HuH-7.5 (cell line): Measurements from ENCODE around the gene KDELR3.
A peak's percentile ranks its signal among the peaks of the same experiment; 100 is the strongest.

Experiments
- DNase-seq: peaks from one replicate; pipeline ENCODE4 v3.0.0; 2011; ENCODE audit warnings: low spot score

Gene KDELR3

DNA sequence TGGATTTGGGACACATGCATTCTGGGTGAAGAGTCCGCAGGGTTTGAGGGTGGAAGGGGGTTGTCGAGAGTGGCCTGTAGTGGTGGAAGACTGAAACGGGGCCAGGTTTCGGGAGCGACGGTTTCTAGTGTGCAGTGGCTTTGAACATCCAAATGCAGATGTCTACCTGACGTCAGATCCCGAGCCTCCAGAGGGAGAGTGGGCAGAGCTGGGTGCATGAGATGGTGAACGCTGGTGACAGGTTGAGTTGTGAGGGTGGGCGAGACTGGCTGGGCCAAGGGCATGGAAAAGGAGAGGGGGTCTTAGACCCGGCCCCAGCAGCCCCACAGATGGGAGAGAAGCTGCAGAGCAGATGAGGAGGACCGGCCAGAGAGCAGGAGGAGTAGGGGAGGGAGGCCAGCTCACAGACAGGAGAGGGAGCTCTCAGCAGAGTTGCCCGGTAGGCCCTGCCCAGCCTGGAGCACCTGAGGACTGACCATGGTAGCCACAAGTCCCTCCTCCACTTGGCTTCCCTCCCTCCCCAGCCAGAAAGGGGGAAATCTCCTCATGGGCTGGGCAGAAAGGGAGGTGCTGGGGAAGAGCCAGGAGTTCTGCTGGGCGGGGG, 27.0 kb upstream of the KDELR3 start:
- DNase-seq = no peak

GRCh38 chr22:38441620-38442287, 26.1 kb upstream of the KDELR3 start:
- no peak for DNase-seq

DNA sequence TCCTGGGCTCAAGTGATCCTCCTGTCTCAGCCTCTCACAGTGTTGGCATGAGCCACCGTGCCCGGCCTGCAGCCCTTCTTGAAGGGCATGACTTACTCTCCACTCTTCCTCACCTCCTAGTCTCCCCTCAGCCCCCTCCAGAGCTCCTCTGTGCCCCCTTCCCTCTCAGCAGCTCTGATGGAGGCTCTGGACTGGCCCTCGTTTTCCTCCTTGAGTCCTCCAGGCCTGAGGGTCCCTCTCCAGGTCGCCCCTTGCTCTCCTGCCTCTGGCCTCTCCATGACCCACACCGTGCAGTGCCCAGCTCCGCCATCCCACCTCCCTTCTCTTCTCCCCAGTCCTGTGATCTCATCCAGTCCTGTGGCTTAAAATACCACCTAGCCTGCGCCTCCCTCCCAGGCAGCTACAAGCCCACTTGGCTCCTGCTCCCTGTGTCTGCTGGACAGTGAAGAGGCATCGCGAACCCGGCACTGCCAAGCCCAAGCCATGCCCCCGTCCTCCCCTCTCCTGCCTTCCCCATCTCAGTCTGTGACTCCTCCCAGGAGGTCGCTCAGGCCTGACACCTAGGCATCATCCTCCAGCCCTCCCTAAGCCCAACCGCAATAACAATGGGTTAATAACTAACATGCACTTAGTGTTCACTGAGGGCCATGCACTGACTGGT, 24.8 kb upstream of the KDELR3 start:
- no peak for DNase-seq

- DNase-seq = no peak
These were observed 24.0 kb upstream of the KDELR3 start for GRCh38 chr22:38443628-38444521.

- DNase-seq = no peak
These were observed 23.1 kb upstream of the KDELR3 start for GRCh38 chr22:38444783-38445182.

DNA sequence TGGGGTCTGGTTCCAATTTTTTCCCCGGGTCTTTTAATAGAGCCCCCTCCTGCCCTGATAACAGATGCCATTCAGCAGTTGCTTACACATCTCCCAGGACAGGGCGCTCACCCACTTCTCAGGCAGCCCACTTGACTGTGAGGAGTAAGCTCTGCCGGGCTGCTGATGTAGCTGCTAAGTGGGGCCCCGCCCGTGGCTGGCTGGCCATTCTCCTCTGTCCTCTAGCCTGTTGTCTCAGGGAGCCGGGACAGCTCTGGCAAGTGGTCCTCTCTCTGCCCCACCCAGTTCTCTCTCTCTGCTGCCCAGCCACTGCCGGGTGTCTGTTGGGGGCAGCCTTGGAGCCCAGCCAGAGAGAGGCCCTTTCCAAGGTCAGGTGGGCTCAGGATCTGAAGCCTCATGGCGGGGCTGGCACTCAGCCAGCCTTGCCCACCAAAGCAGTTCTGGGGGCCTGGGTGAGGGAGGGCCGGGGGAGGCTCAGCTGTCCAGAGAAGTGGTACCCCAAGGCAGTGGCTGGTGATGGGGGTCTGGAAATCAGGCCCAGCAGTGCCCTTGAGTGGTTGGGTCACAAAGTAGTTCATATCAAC, 21.8 kb upstream of the KDELR3 start:
- DNase-seq = no peak

GRCh38 chr22:38448945-38449745, 18.8 kb upstream of the KDELR3 start:
- no peak for DNase-seq

GRCh38 chr22:38449776-38450175, 18.1 kb upstream of the KDELR3 start:
- no peak for DNase-seq

GRCh38 chr22:38450234-38450797, 17.6 kb upstream of the KDELR3 start:
- DNase-seq = no peak

DNA sequence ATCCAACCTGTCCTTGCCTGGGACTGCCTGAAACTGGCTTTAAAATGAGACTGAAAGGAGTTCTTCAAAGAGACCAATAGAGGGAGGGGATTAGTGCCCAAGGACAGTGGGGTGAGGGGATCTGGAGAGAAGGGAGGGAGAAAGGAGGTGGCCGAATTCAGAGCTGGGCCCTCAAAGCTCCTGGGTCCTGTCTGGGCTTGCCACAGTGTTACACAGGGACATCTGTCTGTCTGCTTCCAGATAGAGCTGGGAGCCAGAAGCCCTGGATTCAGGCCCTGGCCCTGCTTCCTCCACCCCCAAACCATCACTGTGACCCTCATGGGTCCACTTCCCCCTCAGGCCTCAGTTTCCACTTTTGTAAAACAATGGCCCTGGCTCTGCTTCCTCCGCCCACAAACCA, 16.5 kb upstream of the KDELR3 start:
- no peak for DNase-seq

GRCh38 chr22:38451864-38452263, 16.0 kb upstream of the KDELR3 start:
- no peak for DNase-seq

DNA sequence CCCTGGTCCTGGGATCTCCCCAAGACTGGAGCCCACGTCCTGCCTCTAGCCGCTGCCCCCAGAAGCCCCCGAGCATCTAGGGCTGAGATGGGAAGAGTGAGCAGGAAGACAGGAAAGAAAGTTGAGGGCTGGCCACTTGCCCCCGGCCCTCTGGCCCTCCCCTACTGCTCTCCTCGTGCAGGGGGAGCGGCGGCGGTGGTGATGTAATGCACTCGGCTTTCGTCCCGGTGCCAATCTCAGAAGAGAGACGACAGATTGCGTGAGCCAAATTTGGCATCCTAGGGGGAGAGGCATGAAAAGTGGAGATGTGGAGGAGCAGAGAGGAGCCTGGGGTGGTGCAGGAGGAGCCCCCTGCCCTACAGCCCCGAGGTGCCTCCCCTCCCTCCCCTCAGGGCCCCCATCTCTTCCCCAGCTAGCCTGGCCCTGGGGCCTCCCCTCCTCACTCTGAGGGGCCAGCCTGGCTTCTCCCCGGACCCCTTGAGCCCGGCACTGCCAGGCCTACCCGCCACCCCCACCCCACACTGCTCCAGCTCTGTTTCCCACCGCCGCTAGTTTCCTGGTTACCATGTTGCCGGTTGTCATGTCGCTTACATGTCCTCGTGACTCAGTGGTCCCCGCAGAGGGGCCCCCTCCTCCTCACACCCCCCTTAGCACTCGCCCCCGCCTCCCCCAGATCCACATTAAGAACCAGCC, 15.4 kb upstream of the KDELR3 start:
- no peak for DNase-seq

DNA sequence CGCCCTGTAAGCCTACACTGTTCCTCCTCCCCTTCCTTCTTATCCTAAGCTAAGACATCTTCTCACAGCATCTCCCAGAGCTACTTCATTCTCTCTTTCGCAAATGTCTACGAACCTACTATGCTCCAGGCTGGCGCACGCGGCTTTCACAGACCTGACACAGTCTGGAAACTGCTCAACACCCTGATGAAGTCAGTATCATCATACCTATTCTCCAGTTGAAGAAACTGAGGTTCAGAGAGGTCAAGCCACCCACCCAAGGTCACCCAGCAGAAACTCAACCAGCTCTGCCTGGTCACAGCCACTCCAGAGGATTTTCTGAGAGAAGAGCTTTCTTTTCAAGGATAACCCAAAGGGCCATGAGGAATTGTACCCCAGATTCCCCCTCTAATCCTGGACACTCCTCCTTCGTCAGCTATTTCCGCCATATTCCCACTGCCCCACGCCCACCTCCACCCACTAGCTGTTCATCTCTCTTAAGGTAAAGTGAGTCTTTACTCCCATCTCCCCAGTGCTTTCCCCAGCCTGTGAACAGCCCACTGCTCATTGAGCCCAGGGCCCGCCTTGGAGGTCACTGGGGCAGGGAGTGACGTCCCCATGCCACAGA, 14.7 kb upstream of the KDELR3 start:
- no peak for DNase-seq

GRCh38 chr22:38453996-38454352, 13.9 kb upstream of the KDELR3 start:
- no peak for DNase-seq

GRCh38 chr22:38454353-38455075, 13.4 kb upstream of the KDELR3 start:
- DNase-seq = peak; percentile 53

GRCh38 chr22:38455076-38455529, 12.8 kb upstream of the KDELR3 start, which contains the start of gene KCNJ4:
Gene KCNJ4 (minus strand): TSS chr22:38455199. CDS start chr22:38428132, 27,067 bp downstream.
- no peak for DNase-seq

DNA sequence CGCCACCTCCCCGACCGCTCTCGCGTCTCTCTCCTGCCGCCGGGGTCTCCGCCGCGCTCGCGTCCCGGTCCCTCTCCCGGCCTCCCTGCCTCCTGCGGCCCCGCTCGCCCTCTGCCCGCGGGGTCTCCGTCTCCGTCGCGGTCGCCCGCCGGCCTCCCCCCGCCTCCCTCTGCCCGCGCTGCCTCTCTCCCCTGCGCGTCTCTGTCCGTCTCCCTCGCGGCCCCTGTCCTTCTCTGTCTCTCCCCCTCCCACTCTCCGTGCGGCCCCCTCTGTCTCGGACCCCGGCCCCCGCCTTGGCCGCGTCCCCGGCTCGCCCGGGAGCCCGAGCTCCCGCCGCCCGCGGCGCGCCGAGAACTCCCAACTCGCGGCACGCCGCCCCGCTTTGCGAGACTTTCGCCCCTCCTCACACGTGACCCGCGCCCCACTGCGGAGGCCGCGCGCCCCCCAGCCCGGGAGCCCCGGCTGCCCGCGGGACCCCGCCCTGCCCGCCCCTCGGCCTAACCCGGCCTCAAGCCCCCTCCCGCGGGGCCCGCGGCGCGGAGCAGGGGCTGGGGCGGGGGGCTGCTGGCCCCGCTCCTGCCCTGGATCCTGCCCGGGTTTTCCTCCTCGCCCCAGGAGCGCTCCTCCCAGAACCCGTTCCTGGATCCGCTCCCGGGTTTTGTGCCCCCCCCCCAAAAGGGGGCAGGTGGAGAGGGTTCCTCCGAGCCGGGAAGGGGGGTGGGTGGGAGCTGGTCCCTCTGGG, 12.2 kb upstream of the KDELR3 start:
- DNase-seq = peak; percentile 81

DNA sequence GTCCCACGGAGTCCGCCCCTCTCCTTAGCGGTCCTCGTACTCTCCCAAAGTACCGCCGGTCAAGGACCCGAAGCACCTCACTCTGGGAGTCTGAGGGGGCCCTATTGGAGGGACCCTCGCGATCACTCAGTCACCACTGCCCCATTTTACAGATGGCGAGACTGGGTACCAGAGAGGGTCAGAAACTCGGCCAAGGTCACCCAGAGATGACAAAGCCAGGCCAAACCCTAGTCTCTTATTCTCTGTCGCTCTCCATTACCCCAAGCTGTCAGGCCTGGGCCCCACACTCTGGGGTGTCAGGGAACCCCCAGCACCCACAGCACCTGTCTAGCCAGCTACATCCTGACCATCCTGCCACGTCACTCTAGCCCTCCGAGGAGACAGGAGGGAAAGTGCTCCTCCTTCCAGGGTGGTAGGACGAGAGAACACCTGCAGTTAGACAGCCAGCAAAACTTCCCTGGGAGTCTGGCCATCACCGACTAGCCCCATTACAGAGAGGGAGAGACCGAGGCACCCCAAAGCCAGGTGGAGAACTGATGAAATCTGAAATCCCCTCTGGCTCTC, 11.5 kb upstream of the KDELR3 start:
- DNase-seq = no peak
